Measurements from ENCODE around the gene BRF1.

The BRF1 gene

DNA sequence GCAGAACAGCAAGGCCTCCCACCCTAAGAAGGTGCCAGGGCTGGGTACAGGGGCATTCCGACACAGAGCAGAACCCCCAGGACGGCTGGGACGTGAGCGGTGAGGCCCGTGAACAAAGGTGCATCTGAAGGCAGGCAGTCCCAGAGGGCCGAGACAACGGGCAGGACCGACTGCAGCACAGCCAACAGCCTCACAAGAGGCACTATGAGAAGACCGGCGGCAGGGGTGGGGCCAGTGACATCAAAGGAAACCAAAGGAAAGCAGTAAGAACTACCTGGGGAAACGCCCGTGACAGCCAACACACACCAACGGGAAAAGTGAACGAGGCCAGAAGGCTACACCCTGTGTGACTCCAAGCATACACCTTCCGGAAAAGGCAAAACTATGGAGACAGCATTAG, 43.3 kb downstream of the BRF1 start:
- DNase-seq: no peak

DNA sequence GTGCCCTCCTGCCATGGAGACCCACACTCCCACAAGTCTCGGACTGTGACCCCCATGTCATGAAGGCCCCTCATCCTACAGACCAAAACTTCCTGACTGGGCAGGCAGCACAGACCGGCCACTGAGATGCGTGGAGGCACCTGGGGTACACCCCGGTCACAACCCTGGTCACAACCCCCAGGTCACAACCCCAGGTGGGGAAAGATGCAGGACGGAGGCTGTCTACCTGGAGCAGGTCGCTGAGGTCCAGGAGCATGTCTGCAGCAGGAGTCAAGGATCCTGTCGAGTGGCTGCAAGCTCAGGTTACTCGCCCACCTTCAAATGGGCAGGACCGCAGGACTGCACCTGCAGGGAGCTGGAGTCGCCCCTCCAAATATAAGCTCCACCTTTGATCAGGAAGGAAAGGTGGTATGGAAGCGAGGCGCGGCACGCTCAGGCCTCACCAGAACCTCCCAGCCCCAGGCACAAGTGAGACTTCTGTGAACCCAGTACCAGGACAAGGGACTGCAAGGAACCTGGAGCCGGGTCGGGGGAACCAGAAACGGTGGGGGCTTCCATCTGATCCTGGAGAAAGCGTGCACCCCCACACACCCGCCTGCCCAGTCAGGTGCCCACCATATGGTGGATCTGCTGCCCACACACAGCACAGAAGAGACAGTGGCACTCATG, 44.4 kb downstream of the BRF1 start:
- DNase-seq: no peak

DNA sequence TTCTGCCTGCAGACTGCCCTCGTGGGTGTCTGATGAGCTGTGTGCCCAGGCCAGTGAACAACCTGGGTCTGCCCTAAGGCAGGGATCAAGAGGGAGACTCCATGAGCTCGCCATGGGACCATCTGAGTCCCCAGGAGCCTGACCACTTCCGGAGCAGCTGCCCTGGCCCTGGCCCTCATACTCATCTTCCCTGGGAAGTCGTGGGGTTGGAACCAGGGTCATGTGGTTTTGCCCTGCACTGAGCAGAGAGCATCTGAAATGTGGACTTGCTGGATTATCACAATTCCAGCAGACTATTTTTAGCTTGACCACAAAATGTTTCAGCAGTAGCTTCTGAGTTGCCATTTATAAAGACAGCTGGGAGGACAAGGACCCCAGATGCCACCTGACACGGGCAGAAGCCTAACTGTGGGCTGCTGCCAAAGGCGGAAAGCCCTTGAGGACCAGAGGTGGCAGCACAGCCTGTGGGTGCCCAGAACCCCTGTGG, 45.7 kb downstream of the BRF1 start:
- no peak for DNase-seq

DNA sequence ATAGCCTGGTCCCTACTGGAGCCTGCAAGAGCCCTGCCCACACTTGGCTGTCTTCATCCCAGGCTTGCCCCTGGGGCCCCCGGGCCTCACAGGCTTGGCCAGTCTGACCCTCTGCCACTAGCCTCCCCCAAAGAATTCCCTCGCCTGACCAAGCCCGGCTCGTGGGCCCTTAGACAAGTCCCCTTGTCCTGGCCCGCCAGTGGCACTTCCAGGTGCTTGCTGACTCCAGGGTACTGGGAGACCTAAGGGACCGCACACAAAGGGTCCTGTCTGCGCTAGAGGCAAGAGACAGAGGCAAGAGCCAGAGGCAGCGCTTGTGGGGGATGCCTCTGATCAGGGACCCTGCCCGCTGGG, 47.5 kb downstream of the BRF1 start:
- no peak for DNase-seq

DNA sequence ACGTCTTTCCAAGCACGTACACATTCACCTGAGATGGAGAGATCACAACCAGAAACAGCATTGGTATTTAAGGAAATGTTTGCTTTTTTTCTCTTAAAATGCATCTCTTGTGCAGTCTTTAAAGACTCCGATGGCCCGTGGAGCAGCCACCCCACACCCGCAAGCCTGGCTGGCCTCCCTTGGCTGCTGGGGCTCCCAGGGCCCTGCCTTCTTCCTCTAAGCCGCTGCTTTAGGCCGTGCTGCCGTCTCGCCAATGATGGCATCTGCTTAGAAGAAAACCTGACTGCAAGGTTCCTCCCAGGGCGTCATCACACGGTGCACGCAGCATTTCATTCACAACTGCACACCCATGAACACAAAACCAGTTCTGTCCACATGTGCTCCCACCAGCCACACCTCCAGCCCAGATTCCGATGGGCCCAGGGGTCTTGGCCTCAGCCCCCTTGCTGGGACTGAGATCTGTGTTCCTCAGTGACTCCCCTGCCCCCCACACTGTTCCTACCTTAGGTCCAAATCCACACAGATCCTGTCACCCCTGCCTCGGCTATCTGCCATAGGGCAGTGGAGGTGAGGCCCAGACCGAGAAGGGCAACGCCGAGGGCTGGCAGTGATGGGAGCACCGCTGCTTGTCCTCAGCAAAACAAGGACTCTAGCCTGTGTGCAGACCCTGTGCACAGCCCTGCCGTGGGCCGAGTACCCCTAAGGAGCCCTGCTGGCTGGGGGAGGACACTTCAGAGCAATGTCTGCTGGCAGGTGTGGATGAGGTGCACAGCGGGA, 48.1 kb downstream of the BRF1 start:
- DNase-seq: no peak

DNA sequence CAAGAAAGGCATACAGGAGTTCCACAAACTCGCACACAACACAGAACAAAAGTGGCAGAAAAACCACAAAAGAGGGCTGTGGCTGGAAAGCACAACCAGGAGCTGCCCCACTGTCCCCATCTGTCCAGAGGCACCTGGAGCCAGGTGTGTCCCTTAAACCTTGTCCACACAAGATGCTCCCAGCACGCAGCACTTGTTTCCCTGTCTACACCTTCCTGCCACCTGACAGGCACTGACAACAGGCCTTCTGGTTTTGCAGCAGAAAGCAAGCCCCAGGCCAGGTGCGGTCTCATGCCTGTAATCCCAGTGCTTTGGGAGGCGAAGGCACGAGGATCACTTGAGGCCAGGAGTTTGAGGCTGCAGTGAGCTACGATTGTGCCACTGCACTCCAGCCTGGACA, 48.9 kb downstream of the BRF1 start:
- no peak for DNase-seq

DNA sequence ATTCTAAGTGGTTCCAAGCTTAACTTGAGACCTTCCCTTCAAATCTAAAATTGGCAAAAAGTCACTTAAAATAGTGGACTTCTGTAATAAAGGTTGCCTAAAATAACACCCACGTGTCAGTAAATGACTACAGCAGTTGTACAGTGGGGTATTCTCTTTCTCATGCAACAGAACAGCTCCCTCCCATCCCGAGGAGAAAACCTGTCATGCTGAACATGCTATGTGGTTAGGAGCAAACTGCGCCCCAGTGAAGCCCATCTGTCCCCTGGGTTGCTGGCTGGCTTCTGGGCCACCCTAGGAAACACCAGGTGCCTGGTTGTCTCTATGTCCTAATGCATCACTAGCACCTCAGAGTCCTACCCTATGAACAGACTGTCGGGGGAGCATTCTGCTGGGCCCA, 49.8 kb downstream of the BRF1 start:
- DNase-seq: peak; percentile 18

DNA sequence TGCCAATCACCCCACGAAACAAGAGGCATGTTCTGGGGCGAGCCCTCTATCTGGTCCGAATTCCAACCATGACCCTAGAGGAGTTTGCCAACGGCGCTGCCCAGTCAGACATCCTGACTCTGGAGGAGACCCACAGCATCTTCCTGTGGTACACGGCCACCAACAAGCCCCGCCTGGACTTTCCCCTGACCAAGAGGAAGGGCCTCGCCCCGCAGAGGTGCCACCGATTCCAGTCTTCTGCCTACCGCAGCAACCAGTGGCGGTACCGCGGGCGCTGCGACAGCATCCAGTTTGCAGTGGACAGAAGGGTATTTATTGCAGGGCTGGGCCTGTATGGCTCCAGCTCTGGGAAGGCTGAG, 50.8 kb downstream of the BRF1 start:
- no peak for DNase-seq

DNA sequence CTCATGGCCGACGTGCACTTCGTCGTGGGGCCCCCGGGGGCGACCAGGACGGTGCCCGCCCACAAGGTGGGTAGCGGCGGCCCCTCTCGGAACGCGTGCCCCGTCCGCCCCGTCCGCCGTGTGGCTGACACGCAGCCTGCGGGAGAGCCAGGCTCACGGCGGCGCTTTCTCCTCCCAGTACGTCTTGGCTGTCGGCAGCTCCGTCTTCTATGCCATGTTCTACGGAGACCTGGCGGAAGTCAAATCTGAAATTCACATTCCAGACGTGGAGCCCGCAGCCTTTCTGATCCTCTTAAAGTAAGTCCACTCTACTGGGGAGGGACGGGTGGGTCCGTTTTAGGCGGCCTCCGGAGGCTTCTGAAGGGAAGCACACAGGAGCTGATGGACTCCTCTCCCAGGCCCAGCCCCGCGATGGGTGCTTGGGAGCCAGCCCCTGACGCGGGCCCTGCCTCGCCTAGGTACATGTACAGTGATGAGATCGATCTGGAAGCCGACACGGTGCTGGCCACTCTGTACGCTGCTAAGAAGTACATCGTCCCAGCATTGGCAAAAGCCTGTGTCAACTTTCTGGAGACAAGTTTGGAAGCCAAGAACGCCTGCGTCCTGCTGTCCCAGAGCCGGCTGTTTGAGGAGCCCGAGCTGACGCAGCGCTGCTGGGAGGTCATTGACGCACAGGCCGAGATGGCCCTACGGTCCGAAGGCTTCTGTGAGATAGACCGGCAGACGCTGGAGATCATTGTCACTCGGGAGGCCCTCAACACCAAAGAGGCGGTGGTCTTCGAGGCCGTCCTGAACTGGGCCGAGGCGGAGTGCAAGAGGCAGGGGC, 51.4 kb downstream of the BRF1 start:
- DNase-seq: no peak

DNA sequence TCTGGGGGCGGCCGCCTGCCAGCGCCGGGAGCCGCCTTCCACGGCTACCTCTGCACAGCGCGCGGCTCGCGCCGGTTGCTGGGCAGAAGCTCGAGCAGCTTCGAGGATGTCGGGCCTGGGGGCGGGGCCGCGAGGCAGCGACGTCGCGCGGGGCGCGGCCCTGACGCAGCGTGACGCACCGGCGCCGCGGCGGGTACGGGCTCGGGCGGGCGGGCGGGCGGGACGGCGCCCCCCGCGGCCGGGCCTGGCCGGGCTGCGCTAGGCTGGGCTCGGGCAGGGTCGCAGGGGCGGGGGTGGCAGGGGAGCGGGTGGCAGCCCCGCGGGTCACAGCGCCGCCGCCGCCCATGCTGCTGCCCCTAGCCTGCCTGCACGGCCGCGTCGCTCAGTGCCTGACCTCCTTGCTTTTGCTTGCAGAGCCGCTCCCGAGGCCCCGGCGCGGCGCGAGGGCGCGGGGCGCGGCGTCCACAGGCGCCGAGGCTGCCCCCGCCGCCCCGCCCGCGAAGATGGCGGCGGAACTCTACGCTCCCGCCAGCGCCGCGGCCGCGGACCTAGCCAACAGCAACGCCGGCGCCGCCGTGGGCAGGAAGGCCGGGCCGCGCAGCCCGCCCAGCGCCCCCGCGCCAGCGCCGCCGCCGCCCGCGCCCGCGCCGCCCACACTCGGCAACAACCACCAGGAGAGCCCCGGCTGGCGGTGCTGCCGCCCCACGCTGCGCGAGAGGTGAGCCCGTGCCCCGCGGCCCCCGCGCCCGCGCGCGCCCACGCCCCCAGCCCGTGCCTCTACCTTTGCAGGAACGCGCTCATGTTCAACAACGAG, 52.2 kb downstream of the BRF1 start, which contains the start of gene BTBD6:
Gene BTBD6, plus strand, starts transcription at position 166 of the 814 bp plus-strand sequence. Its CDS starts 179 bp downstream, at position 345.
- peak; percentile 83 for DNase-seq

DNA sequence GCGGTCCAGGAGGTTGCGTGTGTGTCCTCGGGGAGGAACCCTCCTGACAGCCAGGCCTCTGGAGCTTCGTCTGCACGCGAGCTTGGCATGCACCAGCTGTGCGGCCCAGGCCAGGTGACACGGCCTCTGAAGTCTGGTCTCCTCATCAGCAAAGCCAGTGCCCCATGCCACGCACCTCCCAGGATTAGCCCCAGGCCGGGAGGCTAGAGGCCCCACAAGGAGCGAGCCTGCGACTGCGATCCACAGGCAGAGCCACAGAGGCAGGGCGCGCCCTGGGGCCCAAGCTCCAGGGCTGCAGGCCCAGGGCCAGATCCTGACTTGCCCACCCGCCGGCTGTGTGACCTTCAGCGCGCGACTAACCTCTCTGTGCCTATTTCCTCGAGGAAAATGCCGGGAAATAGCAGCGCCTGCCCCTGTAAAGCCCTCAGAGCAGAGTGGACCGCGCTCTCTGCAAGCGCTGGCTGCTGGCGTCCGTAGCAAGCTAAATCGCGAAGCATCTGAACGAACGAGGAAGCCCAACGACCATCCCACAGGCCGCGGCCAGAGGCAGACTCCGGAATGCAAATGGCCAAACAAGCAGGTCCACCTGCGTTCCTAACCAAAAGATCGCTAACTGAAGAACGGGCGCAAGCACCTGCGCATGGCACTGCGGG, 53.0 kb downstream of the BRF1 start:
- no peak for DNase-seq

DNA sequence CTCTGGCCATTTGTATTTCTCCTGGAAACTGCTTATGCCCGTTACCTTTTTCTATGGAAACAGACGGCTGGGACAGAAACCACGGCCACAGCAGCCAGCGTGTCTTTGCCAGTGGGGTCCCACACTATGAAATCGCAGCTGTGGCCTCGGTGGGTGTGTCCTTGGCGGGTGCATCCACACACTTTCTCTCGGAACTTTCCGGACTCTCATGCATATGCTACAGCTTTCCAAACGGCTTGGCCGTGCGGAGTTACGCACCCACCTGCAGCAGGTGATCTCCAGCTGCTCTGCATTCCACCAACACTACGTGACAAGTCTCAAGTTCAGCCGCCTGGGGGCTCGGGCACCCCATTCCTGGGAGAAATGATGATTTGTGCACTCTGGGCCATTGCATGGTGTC, 53.8 kb downstream of the BRF1 start:
- no peak for DNase-seq

DNA sequence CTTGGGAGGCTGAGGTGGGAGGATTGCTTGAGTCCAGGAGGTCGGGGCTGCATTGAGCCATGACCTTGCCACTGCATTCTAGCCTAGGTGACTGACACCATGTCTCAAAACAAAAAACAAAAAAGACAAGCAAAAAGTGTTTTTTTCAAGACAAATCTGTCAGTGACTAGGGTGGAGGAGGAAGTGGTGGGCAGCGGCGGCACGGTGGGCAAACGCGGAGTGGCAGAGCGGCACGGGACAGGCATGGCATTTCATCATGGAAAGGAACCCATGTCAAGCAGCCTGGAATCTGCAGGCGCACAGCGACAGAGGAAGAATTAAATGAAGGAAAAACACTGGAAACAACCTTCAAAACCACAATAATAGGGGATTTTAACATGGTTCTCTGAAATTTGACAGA, 56.5 kb downstream of the BRF1 start:
- DNase-seq: no peak

DNA sequence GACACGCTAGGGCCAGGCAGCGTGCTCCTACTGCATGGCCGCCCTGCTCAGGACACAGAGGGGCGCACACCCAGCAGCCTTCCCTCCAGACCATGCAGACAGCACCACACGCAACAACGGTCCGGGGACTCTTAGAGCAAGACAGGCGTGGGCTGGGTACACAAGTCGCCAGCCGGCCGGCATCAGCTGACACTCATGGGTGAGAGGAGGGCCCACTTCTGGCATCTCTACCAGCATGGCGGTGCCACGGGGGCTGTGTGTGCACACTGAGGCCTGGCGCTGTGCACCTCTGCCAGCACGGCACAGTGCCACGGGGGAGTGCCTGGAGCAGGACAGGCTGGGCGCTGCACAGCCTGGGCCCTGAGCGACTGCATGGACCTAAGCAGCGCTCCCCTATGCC, 59.2 kb downstream of the BRF1 start:
- DNase-seq: no peak

DNA sequence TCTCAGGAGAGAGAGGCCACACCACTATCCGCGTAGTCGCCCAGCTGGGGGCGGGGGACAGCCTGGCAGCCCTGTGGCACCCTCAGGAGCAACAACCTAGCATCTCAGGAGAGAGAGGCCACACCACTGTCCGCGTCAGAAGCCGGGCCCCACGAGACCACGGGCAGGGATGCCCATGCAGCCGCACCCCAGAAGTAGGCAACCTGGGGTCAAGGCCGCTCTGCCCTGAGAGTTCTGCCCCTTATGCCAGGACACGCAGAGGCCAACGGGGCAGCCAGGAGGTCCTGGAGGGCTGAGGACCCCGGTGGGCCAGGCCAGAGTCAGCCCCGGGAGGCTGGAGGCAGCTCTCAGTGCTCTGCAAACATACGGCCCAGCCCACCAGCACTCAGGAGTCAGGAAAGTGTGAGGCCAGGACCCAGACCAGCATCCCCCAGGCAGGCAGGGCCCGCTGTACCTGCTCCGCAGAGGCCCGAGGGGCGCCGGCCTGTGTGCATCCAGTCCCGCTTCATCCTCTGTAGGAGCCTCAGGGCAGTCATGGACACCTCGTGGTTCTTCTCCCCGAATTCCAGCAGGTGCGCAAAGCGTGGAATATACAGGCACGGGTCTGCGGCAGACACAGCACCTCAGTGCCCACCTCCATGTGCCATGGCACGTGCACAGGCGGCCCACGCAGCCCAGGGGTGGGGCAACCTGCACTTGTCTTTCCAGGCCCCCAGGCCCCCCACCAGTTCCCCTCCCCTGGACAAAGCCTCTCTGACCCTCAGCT, 59.8 kb downstream of the BRF1 start:
- no peak for DNase-seq

DNA sequence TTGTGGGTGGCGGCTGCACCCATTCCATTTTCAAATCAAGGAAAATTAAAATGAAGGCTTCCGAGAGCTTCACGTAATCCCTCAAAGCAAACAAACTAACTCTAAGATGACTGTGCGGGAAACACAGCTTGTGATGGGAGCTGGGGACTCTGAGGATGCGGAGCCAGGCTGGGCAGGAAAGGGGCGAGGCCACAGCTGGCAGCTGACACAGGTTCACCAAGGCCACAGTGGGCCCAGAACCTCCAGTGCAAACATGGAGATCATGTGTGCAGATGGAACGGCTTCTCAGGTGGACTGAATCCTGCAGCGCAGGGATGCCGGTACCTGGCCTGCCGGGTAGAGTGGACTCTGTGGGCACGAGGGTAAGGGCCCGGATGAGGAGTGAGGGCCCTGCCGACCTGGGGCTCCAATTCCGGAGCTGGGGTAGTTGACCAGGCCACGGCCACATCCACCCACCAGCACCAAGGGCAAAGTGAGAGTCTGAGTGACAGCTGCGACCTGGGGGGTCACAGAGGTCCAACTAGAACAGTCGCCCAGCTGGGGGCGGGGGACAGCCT, 71.6 kb downstream of the BRF1 start:
- no peak for DNase-seq

DNA sequence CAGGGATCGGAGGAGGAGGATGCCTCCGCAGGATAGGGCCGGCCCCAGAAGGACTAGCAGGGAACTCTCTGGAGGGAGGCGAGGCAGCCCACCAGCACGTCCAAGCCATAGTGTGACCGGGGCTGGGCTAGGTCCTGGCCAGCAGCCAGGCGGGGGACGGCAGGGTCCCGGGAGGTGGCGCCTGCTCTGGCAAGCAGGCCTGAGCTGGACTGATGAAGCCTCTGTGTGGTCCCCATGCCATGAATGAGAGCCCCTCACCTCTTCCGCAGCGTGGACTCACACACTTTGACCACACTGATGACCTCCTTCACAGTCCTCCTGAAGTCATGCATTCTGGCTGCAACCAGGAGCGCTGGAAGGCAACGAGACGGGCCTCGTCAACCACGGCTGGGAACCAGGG, 72.2 kb downstream of the BRF1 start:
- DNase-seq: no peak

DNA sequence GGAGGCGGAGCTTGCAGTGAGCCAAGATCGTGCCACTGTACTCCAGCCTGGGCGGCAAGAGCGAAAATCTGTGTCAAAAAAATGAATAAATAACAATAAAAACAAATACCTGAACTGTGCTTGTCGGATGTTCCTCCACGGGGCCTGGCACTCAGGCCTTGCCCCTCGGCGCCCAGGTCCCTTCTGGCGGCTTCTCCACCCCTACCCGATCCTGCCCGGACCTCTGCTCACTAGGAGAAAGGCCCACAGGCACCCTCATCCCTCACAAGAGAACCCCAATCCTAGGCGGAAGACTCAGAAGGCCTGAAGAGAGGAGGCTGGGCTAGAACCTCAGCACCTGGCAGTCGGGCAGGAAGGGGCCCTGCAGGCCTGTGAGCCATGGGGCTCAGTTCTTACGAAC, 73.5 kb downstream of the BRF1 start:
- no peak for DNase-seq

DNA sequence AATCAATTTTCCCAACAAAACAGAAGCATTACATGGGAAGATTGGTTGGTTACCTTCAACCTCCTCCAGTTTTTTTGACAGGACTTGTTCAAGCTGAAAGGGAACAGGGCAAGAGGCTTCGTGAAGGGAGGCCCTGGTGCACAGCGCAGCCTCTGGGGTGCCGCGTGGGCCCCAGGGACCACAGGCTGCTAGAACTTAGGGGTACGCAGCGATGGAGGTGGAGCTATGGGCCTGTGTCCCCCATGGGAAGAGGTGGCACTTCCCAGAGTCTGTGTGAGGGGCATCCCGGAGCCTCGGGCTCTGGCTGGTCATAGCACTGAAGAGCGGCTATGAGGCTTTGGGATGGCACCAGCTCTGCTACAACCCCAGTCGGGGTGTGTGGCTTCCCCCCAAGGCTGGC, 74.6 kb downstream of the BRF1 start:
- no peak for DNase-seq

DNA sequence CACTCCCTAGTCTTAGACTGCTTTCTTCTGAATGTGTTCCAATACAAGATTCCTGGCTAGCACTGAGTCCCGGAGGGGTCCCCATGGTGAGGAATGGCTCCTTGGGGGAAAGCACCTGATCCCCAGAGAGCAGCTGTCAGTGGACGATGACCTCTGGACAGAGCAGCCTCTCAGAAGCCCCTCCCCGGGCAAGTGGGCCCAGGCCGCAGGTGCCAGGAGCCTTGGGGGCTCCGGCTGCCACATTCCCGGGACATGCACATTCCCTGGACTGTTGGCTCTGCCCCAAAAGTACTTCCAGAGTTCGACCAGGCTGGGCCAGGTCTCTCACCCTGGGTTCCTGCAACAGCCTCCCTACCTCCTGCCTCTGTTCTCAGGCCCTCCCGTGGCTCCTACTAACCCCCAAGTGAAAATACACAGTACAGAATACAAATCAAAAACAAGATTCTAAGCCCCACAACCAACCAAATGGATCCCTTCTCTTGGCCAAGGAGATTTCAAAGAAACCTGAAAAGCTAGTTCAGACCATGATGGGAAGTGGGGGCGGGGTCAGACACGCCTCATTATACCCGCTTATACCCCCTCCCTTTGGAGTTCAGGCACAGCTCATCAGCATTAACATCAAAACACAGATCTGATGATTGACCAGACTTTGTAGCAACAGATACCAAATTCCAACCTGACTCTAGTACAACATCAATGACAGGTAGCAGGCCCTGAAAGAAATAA, 75.8 kb downstream of the BRF1 start:
- DNase-seq: no peak
